ENCODE data around the gene FCHO2. TPM values are rescaled to one million over a fixed set of nuclear protein-coding genes. Genes with fewer than 3 reads are reported as not detected.
"Not testable (repeated sequence)": the region's sequence is repeated elsewhere in the genome, so short reads cannot be mapped to it uniquely, and the experiment has no call there.

The FCHO2 gene
- total and polyA plus RNA-seq, 10 of the 15 experiments (the other 5 are each of a cell fraction or from before 2014, with no cell fraction given): 0.05 to 1.4 (median 0.18) TPM

- FAIRE-seq; RAD21 ChIA-PET (ENCODE audit: unreplicated experiment); H4K20me1 ChIP-seq (ENCODE audit: control insufficient read depth, insufficient read depth); H3K4me3 ChIP-seq; H3K9me3 ChIP-seq (replicated peaks; ENCODE audit: control insufficient read depth, insufficient read depth, low read length); intact Hi-C loops (cut with micrococcal nuclease; ENCODE audit: unreplicated experiment); H3K79me2 ChIP-seq (ENCODE audit: control insufficient read depth, insufficient read depth, low read length); H3K4me2 ChIP-seq (ENCODE audit: control insufficient read depth, insufficient read depth); DNase-seq (ENCODE audit: low read depth, low spot score); ATAC-seq; H3K27ac ChIP-seq (ENCODE audit: control insufficient read depth, insufficient read depth); H3K9ac ChIP-seq (ENCODE audit: control insufficient read depth, insufficient read depth, low read length); in situ Hi-C loops (cut with MboI); H3K27me3 ChIP-seq (replicated peaks in 1 of 2; ENCODE audit: control insufficient read depth in 2 of 2, insufficient read depth in 2 of 2, low read length in 1 of 2); POLR2A ChIA-PET; BruUV-seq (replicated peaks); H2AFZ ChIP-seq (ENCODE audit: control insufficient read depth, low read depth, low read length); CTCF ChIA-PET; H3K4me1 ChIP-seq (ENCODE audit: control insufficient read depth, insufficient read depth, low read length); SMC1A ChIA-PET (ENCODE audit: uncharacterized antibody, unreplicated experiment); H3K36me3 ChIP-seq (ENCODE audit: control insufficient read depth in 2 of 2, insufficient read depth in 2 of 2, low read length in 1 of 2): not testable (repeated sequence)
- WGBS (ENCODE audit: insufficient coverage, insufficient replicate concordance, low lambda C conversion rate, missing lambda C conversion rate): 54% methylated on average over 1 of the region's 1 CpG
These were observed 21.0 kb downstream of the FCHO2 start for GRCh38 chr5:72976810-72977209.

GRCh38 chr5:72985719-72986118 lies 29.9 kb downstream of the FCHO2 start:
- intact Hi-C loops (cut with micrococcal nuclease; ENCODE audit: unreplicated experiment): no loop called here
- Histone ChIP-seq H3K4me3 (no peak overlapping the region), H3K27me3 (replicated peaks in 1 of 2; ENCODE audit: control insufficient read depth in 2 of 2, insufficient read depth in 2 of 2, low read length in 1 of 2) (no peaks in the 10 kb centered on the region), H3K27ac (ENCODE audit: control insufficient read depth, insufficient read depth) (no peak overlapping the region), H3K36me3 (ENCODE audit: control insufficient read depth in 2 of 2, insufficient read depth in 2 of 2, low read length in 1 of 2) (no peaks in the 10 kb centered on the region), H2AFZ (ENCODE audit: control insufficient read depth, low read depth, low read length) (no peak overlapping the region), H3K4me2 (ENCODE audit: control insufficient read depth, insufficient read depth) (no peak overlapping the region), H3K79me2 (ENCODE audit: control insufficient read depth, insufficient read depth, low read length) (no peaks in the 10 kb centered on the region), H3K4me1 (ENCODE audit: control insufficient read depth, insufficient read depth, low read length) (no peaks in the 10 kb centered on the region), H3K9me3 (replicated peaks; ENCODE audit: control insufficient read depth, insufficient read depth, low read length) (no peaks in the 10 kb centered on the region), H3K9ac (ENCODE audit: control insufficient read depth, insufficient read depth, low read length) (no peak overlapping the region), H4K20me1 (ENCODE audit: control insufficient read depth, insufficient read depth) (no peaks in the 10 kb centered on the region)
- ChIA-PET POLR2A (no interaction called here), CTCF (no interaction called here), SMC1A (ENCODE audit: uncharacterized antibody, unreplicated experiment) (no interaction called here), RAD21 (ENCODE audit: unreplicated experiment) (no interaction called here)
- ATAC-seq: no peak
- no peak for FAIRE-seq
- DNase-seq (ENCODE audit: low read depth, low spot score): no peak
- no TSS peak for BruUV-seq (replicated peaks)
- in situ Hi-C loops (cut with MboI): no loop called here
- TF ChIP-seq ATF3 (IDR thresholded peaks at IDR 0.05; ENCODE audit: borderline replicate concordance, extremely low read depth, low read depth, low read length): no peak
- TF ChIP-seq SIX5 (IDR thresholded peaks at IDR 0.05; ENCODE audit: low read depth, low read length, severe bottlenecking): no peak
- 75% methylated on average over 1 of the region's 1 CpG for WGBS (ENCODE audit: insufficient coverage, insufficient replicate concordance, low lambda C conversion rate, missing lambda C conversion rate)

All from GM12878 (cell line).